Ishikawa (cell line): ENCODE measurements around the gene FAM168A.

Experiments
- CEBPB ChIP-seq: IDR thresholded peaks from 2 replicates; pipeline ENCODE4 v1.6.1; 2012
- CREB1 ChIP-seq: IDR thresholded peaks from 2 replicates; pipeline ENCODE4 v1.6.1; 2012; ENCODE audit warnings: low read depth
- EGR1 ChIP-seq: IDR thresholded peaks from 2 replicates; pipeline ENCODE4 v1.6.1; 2012
- EP300 ChIP-seq: IDR thresholded peaks from 2 replicates; pipeline ENCODE4 v1.6.1; 2012; ENCODE audit warnings: borderline replicate concordance
- FOXM1 ChIP-seq: IDR thresholded peaks from 2 replicates; pipeline ENCODE4 v1.6.1; 2012; ENCODE audit warnings: low read depth, borderline replicate concordance
- MAX ChIP-seq: IDR thresholded peaks from 2 replicates; pipeline ENCODE4 v1.6.1; 2012
- NFIC ChIP-seq: IDR thresholded peaks from 2 replicates; pipeline ENCODE4 v1.6.1; 2012
- RAD21 ChIP-seq: IDR thresholded peaks from 2 replicates; pipeline ENCODE4 v1.6.1; 2012; ENCODE audit warnings: low read depth
- TAF1 ChIP-seq: IDR thresholded peaks from 2 replicates; pipeline ENCODE4 v1.6.1; 2012; ENCODE audit warnings: low read depth, mild to moderate bottlenecking
- TCF12 ChIP-seq: IDR thresholded peaks from 2 replicates; pipeline ENCODE4 v1.6.1; 2012; ENCODE audit warnings: low read depth
- TEAD4 ChIP-seq: IDR thresholded peaks from 2 replicates; pipeline ENCODE4 v1.6.1; 2012
- USF1 ChIP-seq: IDR thresholded peaks from 2 replicates; pipeline ENCODE4 v1.6.1; 2012
- YY1 ChIP-seq: IDR thresholded peaks from 2 replicates; pipeline ENCODE4 v1.6.1; 2012; ENCODE audit warnings: low read depth
- ZBTB7A ChIP-seq: IDR thresholded peaks from 2 replicates; pipeline ENCODE4 v1.6.1; 2012; ENCODE audit warnings: low read depth
- TF ChIP-seq, protein P1 (sequence below): IDR thresholded peaks from 2 replicates; pipeline ENCODE4 v1.6.1; 2012; ENCODE audit warnings: low read depth, mild to moderate bottlenecking

Gene FAM168A

DNA sequence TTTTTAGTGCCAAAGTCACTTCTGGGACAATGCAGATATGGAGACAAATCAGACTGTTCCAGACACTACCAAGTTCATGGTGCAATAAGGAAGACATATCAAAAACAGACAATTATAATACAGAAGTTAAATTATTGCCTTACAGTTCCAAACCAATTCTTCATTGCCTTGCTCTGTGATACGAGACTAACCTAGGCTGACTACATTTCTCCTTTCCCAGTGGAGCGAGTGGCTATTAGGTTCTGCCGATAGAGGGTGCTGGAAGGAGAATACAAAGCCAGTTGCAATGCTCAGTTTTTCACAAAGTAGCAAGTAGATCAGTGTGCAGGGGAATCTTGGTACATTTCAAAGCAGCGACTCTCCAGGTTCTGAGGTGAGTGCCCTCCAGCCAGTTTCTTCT is 67.8 kb downstream of the FAM168A start:
- TF ChIP-seq USF1, result no peak
- TF ChIP-seq RAD21, result no peak
- TF ChIP-seq MAX, result no peak
- no peak for TF ChIP-seq FOXM1
- TF ChIP-seq CREB1, result no peak
- no peak for TF ChIP-seq CEBPB
- TF ChIP-seq EGR1, result no peak
- TF ChIP-seq ZBTB7A, result no peak
- TF ChIP-seq TAF1, result no peak
- no peak for TF ChIP-seq TCF12
- no peak for TF ChIP-seq TEAD4
- no peak for TF ChIP-seq EP300
- TF ChIP-seq YY1, result no peak
- no peak for TF ChIP-seq NFIC
- TF ChIP-seq, protein P1, sequence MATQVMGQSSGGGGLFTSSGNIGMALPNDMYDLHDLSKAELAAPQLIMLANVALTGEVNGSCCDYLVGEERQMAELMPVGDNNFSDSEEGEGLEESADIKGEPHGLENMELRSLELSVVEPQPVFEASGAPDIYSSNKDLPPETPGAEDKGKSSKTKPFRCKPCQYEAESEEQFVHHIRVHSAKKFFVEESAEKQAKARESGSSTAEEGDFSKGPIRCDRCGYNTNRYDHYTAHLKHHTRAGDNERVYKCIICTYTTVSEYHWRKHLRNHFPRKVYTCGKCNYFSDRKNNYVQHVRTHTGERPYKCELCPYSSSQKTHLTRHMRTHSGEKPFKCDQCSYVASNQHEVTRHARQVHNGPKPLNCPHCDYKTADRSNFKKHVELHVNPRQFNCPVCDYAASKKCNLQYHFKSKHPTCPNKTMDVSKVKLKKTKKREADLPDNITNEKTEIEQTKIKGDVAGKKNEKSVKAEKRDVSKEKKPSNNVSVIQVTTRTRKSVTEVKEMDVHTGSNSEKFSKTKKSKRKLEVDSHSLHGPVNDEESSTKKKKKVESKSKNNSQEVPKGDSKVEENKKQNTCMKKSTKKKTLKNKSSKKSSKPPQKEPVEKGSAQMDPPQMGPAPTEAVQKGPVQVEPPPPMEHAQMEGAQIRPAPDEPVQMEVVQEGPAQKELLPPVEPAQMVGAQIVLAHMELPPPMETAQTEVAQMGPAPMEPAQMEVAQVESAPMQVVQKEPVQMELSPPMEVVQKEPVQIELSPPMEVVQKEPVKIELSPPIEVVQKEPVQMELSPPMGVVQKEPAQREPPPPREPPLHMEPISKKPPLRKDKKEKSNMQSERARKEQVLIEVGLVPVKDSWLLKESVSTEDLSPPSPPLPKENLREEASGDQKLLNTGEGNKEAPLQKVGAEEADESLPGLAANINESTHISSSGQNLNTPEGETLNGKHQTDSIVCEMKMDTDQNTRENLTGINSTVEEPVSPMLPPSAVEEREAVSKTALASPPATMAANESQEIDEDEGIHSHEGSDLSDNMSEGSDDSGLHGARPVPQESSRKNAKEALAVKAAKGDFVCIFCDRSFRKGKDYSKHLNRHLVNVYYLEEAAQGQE, result no peak

DNA sequence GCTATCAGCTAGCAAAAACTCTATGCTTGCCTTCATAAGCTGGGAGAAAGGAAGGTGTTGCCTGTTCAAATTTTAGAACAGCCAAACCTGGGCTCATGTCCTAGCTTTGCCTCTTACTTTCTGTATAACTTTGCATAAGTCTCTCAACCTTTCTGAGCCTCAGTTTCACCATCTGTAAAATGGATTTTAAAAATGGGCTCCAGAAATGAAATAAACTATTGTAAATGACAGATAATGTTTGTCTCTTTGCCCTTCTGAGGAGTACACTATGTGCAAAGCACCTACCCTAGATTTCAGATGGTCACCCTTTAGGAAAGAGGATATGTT is 68.7 kb downstream of the FAM168A start:
- TF ChIP-seq ZBTB7A, result no peak
- TF ChIP-seq RAD21, result no peak
- no peak for TF ChIP-seq CREB1
- no peak for TF ChIP-seq NFIC
- TF ChIP-seq, protein P1, result no peak
- no peak for TF ChIP-seq USF1
- no peak for TF ChIP-seq EP300
- no peak for TF ChIP-seq TAF1
- no peak for TF ChIP-seq FOXM1
- TF ChIP-seq CEBPB, result no peak

- TF ChIP-seq MAX (no peak), RAD21 (no peak), TEAD4 (no peak), FOXM1 (no peak), TAF1 (no peak), EP300 (no peak), YY1 (no peak), ZBTB7A (no peak)
- TF ChIP-seq, protein P1, result no peak
Observed at GRCh38 chr11:73528483-73529203, 69.3 kb downstream of the FAM168A start.

GRCh38 chr11:73528013-73528412 is 69.9 kb downstream of the FAM168A start:
- TF ChIP-seq, protein P1, result no peak
- no peak for TF ChIP-seq MAX
